Stimulated activated CD4-positive, alpha-beta T cell treated with anti-CD3 and anti-CD28 coated beads, Interleukin-4, amount 100 ng/mL, for 48 hours (primary cell): Measurements from ENCODE around the gene TSPAN31.
A peak's percentile ranks its signal among the peaks of the same experiment; 100 is the strongest.

Source experiments
- DNase-seq, 2 donors: peaks; one replicate each; pipeline ENCODE4 v3.0.0-alpha.2; 2020; ENCODE audit warnings: low read depth in 2 of 2

TSPAN31 gene

DNA sequence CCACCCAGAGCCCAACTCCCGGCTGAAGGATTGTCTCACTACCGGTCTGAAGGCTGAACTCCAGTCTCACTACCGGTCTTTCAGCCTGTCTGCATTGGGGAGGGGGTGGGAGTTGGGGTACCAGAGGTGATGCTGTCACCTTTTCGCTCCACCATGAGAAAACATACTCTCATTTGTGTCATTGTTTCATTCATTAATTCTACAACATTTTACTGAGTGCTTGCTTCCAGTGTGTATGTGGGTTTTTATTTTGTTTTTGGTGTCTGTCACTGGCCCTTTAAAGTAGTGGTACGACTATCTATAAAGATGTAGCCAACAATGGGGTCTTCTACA is 7.8 kb downstream of the TSPAN31 start:
- DNase-seq: no peak

DNA sequence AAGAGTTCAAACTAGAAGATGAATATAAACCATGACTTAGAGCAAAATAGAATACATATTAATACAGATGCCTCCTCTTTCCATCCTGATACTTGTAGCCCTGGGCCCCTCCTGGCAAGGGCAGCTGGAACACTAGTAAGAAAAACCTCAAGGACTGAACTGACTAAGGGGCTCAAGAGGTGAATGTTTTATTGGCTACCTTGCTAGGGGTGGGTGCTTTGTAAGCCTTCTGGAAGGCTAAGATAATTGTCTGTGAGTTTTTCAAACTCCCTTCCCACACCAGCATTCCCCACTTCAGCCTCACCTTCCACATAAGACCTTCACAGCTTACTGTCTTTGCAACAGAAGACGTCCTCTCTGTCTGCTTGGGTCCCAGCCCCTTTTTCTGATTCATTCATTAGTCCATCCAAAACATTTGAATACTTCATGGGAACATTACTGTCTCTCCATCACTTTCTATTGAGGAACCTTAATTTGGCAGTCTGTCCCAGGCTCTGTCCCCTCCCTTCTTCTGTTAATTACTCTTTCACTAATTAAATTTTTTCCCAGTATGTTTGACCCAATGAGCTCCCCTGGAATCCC is 9.0 kb downstream of the TSPAN31 start:
- DNase-seq: no peak

DNA sequence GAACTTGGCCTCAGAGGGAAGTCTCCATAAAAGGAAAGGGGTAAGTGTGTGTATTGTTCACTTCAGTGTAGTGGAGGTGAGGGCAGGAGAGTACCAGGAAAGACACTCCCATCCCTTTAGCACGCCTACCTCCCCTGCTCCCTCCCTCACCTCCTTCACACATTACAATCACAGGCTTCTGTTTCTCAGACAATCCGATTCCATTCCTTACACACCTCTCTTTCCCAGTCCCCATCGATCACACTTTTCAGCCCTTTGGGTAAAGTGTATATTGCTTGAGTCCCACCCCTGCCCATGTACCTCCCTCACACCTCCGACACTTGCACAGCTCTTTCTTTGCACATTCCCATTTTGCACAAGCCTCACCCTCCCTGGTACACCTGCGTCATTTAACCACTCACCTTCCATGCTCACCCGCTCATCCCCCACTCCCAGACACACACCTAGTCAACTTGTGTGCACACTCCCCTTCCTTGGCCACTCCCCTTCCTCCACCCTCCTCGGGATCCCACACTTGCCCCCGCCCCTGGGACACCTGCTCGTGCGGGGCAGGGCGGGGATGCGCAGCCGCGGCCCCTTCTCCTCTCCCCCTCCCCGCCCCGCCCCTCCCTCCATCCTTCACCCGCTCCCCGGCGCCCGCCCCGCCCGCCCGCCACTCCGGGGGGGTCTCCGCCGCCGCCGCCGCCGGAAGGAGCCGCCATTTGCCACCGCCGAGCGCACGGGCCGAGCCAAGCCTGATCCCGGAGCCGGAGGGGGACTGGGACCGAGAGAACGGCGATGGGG is 9.8 kb downstream of the TSPAN31 start, which contains the start of gene MARCHF9:
MARCHF9 (plus strand) TSS at position 693 of the 783 bp plus-strand sequence. CDS start 426 bp downstream, outside the sequence.
- DNase-seq: peak; percentile 75 to 83

DNA sequence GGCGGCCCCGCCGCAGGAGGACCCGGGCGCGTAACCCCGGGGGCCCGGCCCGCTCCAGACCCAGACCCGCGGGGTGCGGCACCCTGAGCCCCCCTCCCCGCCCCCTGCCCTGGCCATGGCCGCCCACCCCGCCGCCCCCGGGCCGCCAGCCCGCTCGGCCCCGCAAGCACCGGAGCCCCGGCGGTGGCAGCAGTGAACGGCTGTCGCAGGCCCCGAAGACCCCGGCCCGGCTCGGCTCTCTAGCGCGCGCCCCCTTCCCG is 10.3 kb downstream of the TSPAN31 start:
- DNase-seq: no peak

DNA sequence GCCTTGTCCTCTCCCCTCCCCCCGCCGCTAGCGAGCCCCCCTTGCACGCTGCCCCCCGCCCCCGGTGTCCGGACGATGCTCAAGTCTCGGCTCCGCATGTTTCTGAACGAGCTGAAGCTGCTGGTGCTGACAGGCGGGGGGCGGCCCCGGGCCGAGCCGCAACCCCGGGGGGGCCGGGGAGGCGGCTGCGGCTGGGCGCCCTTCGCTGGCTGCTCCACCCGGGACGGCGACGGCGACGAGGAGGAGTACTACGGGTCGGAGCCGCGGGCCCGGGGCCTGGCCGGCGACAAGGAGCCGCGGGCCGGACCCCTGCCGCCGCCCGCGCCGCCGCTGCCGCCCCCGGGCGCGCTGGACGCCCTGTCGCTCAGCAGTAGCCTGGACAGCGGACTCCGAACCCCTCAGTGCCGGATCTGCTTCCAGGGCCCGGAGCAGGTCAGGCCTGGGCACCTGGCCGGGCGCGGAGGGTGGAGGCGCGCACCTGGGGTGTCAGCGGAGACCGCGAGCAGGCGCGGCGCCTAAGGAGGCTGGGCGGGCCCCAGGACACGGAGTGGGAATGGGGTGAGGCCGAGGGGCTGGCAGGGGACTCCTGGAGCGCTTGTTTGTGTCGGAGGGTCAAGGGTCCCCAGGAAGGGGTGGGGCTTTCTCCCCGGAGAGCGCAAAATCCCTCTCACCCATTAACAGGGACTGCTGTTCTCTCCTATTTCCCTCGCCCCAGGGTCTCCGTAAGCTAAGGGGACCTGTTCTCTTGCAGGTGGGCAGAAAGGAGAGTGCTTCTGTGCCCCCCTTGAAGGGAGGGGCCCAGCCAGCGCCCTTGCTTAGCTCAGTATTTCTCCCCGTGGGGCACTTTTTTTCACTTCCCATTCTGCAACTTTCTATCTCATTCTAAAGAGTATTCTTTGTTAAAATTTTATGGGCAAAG is 10.9 kb downstream of the TSPAN31 start:
- no peak for DNase-seq

DNA sequence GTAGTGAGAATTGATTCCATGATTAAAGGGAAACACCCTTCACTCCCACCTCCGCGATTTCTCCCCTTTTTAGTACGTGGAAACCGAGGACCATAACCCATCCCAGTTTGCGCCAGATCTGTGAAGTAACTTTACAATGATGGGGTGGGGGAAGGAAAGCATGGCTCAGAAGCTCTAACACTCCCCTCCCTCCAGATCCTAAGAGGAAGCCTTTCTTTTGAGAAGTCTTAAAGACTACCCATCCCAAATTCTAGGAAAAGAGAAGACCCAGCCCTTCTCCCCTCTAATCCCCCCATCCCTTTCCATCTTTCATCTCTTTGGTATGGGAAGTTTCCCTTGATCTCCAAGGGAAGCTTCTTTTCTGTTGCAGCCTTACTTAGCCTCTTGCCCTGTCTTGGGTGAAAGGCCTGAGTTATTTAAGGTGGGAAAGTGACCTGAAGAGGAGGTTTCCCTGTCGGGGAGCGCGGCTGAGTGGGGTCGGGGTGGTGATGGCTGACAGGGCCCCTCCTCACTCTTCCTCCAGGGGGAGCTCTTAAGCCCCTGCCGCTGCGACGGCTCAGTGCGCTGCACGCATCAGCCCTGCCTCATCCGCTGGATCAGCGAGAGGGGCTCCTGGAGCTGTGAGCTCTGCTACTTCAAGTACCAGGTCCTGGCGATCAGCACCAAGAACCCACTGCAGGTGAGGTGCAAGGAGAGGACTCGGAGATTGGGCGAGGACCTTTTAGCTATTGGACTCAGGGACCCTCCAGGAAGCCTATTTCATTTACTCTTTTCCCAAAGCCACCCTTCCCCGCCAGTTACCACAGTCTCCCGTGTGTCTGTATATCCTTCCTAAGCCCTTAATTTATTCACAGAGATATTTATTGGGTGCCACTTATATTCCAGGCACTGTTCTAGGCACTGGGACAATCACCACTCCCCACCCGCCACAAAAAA is 11.8 kb downstream of the TSPAN31 start:
- DNase-seq: peak; percentile 65

DNA sequence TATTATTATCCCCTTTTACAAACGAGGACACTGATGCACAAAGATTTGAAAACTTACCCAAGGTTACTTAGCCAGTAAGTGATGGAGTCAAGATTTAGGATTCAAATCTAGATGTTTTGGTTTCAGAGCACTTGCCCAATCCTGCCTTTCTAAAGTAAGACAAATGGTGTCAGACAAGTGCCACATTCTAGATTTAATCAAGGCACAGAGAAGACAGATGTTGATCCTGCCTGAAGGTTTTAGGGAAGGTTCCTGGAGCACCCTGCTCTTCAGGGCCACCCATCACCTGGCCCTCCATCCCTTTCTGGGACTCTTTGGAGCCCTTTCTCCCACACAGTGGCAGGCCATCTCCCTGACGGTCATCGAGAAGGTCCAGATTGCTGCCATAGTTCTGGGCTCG is 12.9 kb downstream of the TSPAN31 start:
- no peak for DNase-seq

DNA sequence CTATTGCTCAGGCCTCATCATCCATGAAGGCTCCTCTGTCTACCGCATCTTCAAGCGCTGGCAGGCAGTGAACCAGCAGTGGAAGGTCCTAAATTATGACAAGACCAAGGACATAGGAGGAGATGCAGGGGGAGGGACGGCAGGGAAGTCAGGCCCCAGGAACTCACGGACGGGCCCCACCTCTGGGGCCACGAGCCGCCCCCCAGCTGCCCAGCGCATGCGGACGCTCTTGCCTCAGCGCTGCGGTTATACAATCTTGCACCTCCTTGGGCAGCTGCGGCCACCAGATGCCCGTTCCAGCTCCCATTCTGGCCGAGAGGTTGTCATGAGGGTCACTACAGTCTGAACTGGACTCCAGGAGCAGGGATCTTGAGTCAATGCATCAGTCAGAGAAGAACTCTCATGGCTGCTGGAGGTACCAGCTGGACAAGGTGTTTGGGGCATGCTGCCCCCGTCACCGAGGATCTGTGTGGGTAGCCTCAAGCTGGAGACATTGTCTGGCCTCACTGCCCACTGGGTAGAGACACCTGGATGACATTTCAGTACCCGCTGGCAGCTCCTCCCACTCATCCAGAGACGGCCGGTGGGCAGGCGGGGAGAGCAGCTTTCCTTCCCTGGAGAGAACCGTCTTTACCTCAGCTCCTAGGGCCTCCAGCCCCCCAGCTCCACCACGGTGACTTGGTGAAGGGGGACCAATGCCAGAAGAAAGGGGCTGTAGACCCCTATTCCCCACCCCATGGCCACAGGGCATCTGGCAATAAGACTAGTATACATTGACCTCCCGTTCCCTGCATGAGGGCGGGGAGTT is 13.9 kb downstream of the TSPAN31 start:
- no peak for DNase-seq

DNA sequence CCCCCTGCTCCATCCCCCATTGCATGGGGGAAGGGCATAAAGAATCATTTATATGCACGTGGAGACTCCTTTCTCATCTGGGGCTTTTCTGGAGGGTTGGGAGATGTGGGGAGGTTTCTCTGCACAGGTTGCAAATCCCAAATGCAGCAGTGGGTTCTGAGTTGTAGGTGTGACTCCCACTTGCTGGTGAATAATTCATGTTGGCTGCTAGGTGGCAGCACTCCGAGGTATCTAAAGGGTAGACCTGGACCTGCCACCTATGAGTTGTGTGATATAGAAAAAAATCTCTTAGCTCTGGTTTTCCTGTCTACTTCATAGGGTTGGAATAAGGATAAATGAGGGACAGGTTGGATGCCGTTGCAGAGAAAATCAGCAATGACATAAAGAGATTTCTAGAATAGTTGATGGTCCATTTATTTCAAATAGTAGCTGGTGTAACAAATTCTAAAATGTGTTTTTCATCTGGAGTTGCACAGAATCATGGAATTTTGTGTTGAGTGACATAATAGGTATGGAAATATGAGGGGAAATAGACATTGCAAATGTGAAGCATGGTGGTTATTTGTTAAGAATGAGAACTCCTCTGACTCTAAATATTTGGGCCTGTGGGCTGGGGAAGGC is 14.6 kb downstream of the TSPAN31 start:
- no peak for DNase-seq

DNA sequence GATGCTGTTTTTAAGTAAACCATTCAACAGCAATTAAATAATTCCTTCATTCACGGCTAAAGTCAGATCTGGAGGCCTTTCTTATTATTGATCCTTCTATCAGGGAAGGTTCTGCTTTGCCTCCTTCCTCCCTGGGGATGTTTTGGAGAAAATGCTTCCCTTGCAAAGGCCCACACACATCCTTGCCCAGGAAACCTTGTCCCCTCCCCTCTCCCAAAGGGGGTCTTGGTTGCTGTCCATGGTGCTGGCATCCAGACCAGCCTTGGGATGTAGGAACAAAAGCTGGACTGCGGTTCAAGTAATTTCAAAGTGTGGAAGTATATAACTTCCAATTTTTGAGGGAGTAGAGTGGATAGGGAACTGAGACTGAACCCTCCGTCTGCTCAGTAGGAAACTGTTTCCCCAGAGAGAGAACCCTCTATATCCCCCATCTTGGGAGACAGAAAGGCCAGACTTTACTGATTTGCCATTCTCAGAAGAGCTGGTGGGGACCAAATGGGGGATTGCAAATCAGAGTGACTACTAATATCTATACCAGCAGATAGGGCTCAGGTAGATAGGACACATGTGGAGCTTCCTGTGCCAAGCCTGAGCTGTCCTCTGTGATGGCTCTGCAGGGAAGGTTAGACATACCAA is 15.6 kb downstream of the TSPAN31 start:
- DNase-seq: no peak

DNA sequence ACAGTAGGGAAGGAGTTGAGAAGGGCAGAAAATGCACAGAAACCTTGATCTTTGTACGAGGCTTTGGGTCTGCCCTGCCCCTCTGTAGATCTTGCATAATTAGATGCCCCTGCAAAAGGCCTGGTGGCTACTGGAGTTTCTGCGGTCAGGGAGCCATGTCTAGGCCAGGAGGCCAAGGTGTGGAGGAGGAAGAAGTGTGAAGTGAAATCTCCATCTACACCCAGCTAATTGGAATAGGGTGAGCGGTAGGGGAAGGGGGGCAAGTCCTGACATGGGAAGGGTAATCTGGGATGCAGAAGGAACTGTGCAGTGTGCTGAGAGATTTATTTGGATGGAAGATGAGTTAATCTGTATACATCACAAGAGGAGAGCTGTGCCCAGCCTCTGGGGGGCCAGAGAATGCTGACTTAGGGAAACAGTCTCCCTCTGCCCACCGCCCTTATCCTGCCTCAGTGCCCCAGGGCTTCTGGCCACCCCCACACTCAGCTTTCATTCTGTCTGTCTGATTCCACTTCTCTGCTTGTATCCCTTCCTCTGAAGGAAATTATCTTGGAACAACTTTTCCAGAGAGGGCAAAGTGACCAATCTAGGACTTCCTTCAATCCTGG is 16.7 kb downstream of the TSPAN31 start:
- no peak for DNase-seq

DNA sequence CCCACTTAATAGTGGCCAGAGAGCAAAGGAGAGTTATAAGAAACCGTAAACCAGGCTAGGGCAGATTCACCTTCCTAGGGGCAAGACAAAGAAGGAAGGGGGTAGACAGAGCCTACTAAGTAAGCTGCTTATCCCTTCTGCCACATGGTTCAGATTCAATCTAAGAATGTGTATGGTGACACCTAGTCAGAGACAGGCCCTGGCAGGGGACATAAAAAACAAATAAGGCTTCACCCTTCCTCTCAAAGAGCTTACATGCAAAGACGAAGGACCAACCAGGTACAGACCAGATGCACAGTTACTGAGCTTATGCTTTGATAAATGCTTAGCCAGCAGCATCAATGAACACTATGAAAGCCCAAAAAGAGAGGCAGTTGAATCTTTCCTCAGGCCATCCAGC is 17.6 kb downstream of the TSPAN31 start:
- DNase-seq: no peak

DNA sequence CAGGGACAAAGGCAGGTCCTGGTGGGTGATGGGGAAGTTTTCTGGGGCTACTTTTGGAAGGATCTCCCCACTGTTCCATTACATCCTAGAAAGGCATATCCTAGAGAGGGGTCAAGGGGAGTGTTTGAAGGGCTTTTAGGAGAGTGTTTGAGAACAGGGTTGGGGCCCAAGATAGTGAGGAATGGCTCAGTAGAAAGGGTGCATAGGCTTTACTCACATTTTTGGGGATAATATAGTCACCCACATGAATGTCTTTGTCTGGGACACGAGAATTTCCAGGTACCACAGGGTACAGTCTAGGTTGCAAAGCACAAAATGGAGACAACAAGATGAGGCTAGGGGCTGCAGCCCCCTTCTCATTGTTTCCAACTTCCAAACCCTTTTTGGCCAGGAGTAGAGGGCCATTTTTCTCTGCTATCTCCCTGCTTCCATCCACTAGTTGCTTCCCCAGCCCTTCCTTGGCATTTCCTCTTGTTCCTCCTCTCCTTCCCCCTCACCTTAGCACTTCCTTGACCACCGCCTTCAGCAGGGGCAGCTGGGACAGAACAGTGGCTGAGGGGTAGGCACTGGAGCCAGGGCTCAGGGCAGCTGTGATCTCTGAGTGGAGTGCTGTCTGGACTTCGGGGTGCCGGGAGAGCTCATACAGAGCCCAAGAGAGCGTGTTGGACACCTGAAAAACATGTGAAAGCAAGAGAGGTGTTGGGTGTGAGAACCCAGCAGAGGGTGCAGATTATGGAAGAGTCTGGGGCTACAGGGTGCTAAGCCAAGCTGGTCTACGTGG is 19.2 kb downstream of the TSPAN31 start:
- no peak for DNase-seq

DNA sequence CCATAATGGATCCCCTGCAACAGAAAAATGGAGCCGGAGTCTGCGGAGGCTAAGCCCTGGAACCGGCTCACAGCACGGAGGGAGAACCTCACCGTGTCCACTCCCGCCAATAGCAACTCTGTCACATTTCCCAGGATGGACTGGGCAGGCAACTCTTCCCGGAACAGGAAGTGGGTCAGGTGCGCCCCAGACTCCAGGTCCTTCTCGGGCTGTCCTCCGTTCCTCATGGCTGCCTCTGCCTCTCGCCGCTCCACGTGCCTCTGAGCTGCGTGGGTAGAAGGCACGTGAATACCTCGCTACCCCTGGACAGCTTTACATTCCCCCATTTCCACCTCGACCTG is 19.8 kb downstream of the TSPAN31 start:
- no peak for DNase-seq

DNA sequence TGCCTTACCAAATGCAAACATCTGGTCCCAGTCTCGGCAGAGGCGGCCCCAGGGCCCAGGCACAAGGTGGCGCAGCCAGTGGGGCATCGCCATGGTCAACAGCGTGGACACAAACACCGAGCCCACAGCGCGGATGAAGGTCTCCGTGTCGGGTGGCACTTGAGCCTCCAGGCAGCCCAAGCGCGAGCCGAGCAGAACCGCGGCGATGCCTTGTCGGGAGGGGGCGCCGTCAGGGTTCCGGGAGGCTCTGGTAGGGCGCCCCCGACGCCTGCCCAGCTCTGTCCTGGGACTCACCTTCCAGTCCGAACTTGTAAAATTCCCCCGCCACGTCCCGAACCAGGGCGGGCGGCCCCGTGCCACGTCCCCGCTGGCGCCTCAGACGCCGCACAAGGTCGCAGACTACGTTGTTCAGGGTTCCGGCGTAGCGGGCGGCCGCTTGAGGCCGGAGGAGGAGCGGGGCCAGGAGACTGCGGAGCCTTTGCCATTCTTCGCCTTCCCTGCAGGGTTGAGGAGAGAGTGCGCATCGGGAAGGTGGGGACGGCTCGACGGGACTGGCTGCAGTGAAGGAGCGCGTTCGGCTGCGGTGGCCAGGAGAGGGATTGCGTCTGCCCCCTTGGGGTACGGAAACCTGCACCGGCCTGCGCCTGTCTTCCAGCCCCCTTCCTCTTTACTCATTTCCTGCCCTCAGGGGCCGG is 20.3 kb downstream of the TSPAN31 start:
- peak in 1 of 2 donors; percentile 54 for DNase-seq

DNA sequence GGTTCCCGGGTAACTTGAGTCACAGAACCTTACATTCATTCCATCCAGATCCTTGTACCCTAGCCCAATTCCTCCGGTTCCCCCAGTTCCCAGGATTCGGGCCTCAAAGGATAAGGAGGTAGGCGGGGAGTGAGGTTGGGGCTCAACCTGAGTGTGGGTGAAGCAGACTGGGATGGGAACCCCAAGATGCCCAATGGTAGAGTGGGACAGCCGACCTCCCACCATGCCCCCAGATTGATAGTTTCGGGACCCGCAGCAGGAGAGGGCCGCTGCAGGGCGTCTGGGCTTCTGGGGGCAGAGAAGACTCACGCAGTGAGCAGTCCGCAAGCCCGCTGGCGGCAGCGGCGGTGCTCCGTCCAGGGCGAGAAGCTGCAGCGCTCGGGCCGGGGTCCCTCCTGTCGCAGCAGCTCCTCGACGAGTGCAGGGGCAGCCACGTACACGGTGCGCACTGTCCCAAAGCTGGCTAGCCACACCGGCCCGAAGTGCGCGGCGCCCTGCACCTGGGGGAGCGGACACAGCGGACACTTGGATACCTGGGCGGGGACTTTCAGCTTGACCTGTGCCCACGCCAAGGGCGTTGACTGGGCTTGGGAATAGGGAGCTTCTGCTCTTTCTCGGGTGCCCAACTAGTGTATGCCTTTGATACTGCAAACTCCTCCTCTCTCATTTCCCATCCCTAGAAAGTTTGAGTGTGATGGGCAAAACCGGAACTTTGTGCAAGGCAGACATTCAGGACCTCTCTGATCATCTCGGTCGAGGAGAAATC is 21.0 kb downstream of the TSPAN31 start:
- DNase-seq: no peak
